ENCODE results near the gene GPR108. TPM values are rescaled to one million over a fixed set of nuclear protein-coding genes. Genes with fewer than 3 reads are reported as not detected.

GPR108 gene
- total and polyA plus RNA-seq, 4 donors, result 17.2 to 34.2 (median 30.5) TPM

DNA sequence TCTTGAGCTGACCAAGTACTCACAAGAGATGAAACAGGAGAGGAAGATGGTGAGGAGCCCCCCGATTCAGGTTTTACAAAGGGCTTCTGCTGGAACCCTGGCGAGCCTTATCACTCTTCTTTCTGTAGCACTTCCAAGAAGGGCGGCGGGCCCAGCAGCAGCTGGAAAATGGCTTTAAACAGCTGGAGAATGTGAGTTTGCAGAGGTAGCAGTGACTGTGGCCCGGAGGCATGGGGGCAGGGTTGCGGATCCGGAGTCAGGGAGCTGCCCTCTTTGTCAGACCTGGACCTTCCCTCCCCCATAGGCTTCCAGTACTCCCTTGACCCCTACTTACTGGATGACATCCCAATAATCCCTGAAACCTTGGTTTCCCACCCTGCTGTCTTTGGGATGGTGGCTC is 5.7 kb upstream of the GPR108 start:
- DNase-seq (ENCODE audit: low spot score), result no peak
- H3K9me3 ChIP-seq (ENCODE audit: control insufficient read depth in 4 of 4, low read length in 3 of 4), result no peaks in the 10 kb centered on the region
- H3K27ac ChIP-seq (ENCODE audit: low read depth in 1 of 2, low read length in 2 of 2), result no peak overlapping the region
- WGBS, result 89% methylated on average over 7 of the region's 7 CpGs
- H3K4me1 ChIP-seq (ENCODE audit: control insufficient read depth in 4 of 4, insufficient read depth in 4 of 4, low read length in 3 of 4), result peaks cover 9 to 27% (median 23%) of the 10 kb centered on the region in 4 donors
- no peak overlapping the region for H3K4me3 ChIP-seq (ENCODE audit: low read depth in 1 of 3, low read length in 3 of 3)
- no peak overlapping the region for H3K9ac ChIP-seq (ENCODE audit: low read depth in 1 of 2, low read length in 2 of 2)
- TF ChIP-seq, protein P1, sequence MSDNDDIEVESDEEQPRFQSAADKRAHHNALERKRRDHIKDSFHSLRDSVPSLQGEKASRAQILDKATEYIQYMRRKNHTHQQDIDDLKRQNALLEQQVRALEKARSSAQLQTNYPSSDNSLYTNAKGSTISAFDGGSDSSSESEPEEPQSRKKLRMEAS (IDR thresholded peaks at IDR 0.05), result no peak
- TF ChIP-seq HNF4G (IDR thresholded peaks at IDR 0.05) (no peak), EGR1 (IDR thresholded peaks at IDR 0.05; ENCODE audit: low read depth in 2 of 2) (no peak), RAD21 (IDR thresholded peaks at IDR 0.05) (no peak), NR2F2 (IDR thresholded peaks at IDR 0.05) (no peak), FOXA1 (IDR thresholded peaks at IDR 0.05) (no peak), FOXA2 (IDR thresholded peaks at IDR 0.05) (no peak), SP1 (IDR thresholded peaks at IDR 0.05) (no peak), TAF1 (conservative IDR thresholded peaks at IDR 0.05) (no peak), GABPA (IDR thresholded peaks at IDR 0.05 in 1 of 2, conservative IDR thresholded peaks at IDR 0.05 in 1 of 2) (no peak), YY1 (IDR thresholded peaks at IDR 0.05) (no peak)
- TF ChIP-seq, protein P2, sequence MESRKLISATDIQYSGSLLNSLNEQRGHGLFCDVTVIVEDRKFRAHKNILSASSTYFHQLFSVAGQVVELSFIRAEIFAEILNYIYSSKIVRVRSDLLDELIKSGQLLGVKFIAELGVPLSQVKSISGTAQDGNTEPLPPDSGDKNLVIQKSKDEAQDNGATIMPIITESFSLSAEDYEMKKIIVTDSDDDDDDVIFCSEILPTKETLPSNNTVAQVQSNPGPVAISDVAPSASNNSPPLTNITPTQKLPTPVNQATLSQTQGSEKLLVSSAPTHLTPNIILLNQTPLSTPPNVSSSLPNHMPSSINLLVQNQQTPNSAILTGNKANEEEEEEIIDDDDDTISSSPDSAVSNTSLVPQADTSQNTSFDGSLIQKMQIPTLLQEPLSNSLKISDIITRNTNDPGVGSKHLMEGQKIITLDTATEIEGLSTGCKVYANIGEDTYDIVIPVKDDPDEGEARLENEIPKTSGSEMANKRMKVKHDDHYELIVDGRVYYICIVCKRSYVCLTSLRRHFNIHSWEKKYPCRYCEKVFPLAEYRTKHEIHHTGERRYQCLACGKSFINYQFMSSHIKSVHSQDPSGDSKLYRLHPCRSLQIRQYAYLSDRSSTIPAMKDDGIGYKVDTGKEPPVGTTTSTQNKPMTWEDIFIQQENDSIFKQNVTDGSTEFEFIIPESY (IDR thresholded peaks at IDR 0.05), result no peak
- TF ChIP-seq, protein P3, sequence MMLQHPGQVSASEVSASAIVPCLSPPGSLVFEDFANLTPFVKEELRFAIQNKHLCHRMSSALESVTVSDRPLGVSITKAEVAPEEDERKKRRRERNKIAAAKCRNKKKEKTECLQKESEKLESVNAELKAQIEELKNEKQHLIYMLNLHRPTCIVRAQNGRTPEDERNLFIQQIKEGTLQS (IDR thresholded peaks at IDR 0.05), result no peak
- TF ChIP-seq, protein P4, sequence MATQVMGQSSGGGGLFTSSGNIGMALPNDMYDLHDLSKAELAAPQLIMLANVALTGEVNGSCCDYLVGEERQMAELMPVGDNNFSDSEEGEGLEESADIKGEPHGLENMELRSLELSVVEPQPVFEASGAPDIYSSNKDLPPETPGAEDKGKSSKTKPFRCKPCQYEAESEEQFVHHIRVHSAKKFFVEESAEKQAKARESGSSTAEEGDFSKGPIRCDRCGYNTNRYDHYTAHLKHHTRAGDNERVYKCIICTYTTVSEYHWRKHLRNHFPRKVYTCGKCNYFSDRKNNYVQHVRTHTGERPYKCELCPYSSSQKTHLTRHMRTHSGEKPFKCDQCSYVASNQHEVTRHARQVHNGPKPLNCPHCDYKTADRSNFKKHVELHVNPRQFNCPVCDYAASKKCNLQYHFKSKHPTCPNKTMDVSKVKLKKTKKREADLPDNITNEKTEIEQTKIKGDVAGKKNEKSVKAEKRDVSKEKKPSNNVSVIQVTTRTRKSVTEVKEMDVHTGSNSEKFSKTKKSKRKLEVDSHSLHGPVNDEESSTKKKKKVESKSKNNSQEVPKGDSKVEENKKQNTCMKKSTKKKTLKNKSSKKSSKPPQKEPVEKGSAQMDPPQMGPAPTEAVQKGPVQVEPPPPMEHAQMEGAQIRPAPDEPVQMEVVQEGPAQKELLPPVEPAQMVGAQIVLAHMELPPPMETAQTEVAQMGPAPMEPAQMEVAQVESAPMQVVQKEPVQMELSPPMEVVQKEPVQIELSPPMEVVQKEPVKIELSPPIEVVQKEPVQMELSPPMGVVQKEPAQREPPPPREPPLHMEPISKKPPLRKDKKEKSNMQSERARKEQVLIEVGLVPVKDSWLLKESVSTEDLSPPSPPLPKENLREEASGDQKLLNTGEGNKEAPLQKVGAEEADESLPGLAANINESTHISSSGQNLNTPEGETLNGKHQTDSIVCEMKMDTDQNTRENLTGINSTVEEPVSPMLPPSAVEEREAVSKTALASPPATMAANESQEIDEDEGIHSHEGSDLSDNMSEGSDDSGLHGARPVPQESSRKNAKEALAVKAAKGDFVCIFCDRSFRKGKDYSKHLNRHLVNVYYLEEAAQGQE (IDR thresholded peaks at IDR 0.05), result no peak
- TF ChIP-seq, protein P5, sequence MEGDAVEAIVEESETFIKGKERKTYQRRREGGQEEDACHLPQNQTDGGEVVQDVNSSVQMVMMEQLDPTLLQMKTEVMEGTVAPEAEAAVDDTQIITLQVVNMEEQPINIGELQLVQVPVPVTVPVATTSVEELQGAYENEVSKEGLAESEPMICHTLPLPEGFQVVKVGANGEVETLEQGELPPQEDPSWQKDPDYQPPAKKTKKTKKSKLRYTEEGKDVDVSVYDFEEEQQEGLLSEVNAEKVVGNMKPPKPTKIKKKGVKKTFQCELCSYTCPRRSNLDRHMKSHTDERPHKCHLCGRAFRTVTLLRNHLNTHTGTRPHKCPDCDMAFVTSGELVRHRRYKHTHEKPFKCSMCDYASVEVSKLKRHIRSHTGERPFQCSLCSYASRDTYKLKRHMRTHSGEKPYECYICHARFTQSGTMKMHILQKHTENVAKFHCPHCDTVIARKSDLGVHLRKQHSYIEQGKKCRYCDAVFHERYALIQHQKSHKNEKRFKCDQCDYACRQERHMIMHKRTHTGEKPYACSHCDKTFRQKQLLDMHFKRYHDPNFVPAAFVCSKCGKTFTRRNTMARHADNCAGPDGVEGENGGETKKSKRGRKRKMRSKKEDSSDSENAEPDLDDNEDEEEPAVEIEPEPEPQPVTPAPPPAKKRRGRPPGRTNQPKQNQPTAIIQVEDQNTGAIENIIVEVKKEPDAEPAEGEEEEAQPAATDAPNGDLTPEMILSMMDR (IDR thresholded peaks at IDR 0.05; ENCODE audit: low read depth, low read length, missing input control), result no peak
- no peaks in the 10 kb centered on the region for H3K27me3 ChIP-seq (ENCODE audit: control insufficient read depth in 4 of 4, insufficient read depth in 4 of 4, low read length in 3 of 4)
- H3K36me3 ChIP-seq (ENCODE audit: control insufficient read depth in 4 of 4, insufficient read depth in 3 of 4, low read depth in 1 of 4, low read length in 3 of 4), result peaks cover 2 to 4% (median 2%) of the 10 kb centered on the region in 4 donors
